ENCODE measurements around the gene SOX18.

GRCh38 chr20:64093013-64093503 lies 43.6 kb upstream of the SOX18 start:
- no peak for TF ChIP-seq CTCF (IDR thresholded peaks at IDR 0.05 in 8 of 11, conservative IDR thresholded peaks at IDR 0.05 in 3 of 11)
- no peak for TF ChIP-seq POLR2A (IDR thresholded peaks at IDR 0.05)
- no peak for TF ChIP-seq POLR2AphosphoS5 (IDR thresholded peaks at IDR 0.05)

Measured in spleen (tissue), 7 donors.